K562 (cell line): ENCODE data around the gene ROR2. TPM values are rescaled to one million over a fixed set of nuclear protein-coding genes. Genes with fewer than 3 reads are reported as not detected.

Source experiments
- ATAC-seq: fragments of 200-7000 bp; cut with Tn5 transposase; 3 replicates; pipeline ENCODE4 v1.9.1; 2020; ENCODE audit warnings: moderate library complexity
- BruUV-seq: library from RNA; stranded (reverse); fragments of 400-500 nt; replicated peaks from 2 replicates; lab custom pipeline; 2021; lab: Mats Ljungman, UMichigan
- CTCF ChIA-PET: fragments of 300-600 bp; formaldehyde crosslinking; extraction: SDS; loops from one replicate; lab custom pipeline; 2021; ENCODE audit warnings: low intra/inter-chr PET ratio; lab: Yijun Ruan, JAX
- POLR2A ChIA-PET: fragments of 300-600, 350-650 bp; sonication (Branson Sonifier 250); formaldehyde crosslinking; extraction: SDS; loops from one replicate; lab custom pipeline; 2021; ENCODE audit warnings: antibody characterized with exemption, inconsistent platforms; lab: Yijun Ruan, JAX
- DNase-seq, 4 experiments: peaks; one replicate each; pipeline versions ENCODE4 v3.0.0 to v3.0.0-alpha.2; 2011 to 2018; ENCODE audit warnings: low spot score in 3 of 4, mixed read lengths in 3 of 4; ENCODE audit errors: extremely low read depth in 1 of 4
- FAIRE-seq: peaks from 2 replicates; lab custom pipeline; 2011; peaks lifted over from hg19 to GRCh38; lab: Jason Lieb, UNC
- H2AFZ ChIP-seq: 2 replicates; pipeline ENCODE4 v1.6.0; 2011; ENCODE audit warnings: low read depth, low read length, control low read depth, inconsistent platforms
- H3K27ac ChIP-seq: fragments of 200-600 bp; 3 replicates; pipeline ENCODE4 v1.8.0; 2011; ENCODE audit warnings: low read depth, mild to moderate bottlenecking, control low read depth, inconsistent platforms, low read length, moderate library complexity, mixed read lengths; ENCODE audit errors: extremely low read depth
- H3K27me3 ChIP-seq, 2 experiments: fragments of 300-600 bp in 1 of 2; 2 replicates in 1 of 2; 3 replicates in 1 of 2; pipeline versions ENCODE4 v1.6.0 to v1.8.0; 2011; ENCODE audit warnings: inconsistent platforms in 2 of 2, low read length in 2 of 2, mild to moderate bottlenecking in 1 of 2, mixed read lengths in 1 of 2, moderate library complexity in 1 of 2; ENCODE audit not compliant: control insufficient read depth in 2 of 2, insufficient read depth in 2 of 2
- H3K36me3 ChIP-seq: fragments of 300-600 bp; 3 replicates; pipeline ENCODE4 v1.8.0; 2011; ENCODE audit warnings: mild to moderate bottlenecking, low read length, inconsistent platforms; ENCODE audit not compliant: control insufficient read depth, insufficient read depth
- H3K4me1 ChIP-seq, 2 experiments: fragments of 200-600 bp in 1 of 2; replicated peaks in 1 of 2; 2 replicates in 1 of 2; 3 replicates in 1 of 2; pipeline versions ENCODE4 v1.5.1 to v1.8.0; 2011; ENCODE audit warnings: inconsistent platforms in 2 of 2, low read length in 2 of 2, mild to moderate bottlenecking in 1 of 2, mixed read lengths in 1 of 2, moderate library complexity in 1 of 2; ENCODE audit not compliant: control insufficient read depth in 2 of 2, insufficient read depth in 2 of 2
- H3K4me2 ChIP-seq: 2 replicates; pipeline ENCODE4 v1.6.1; 2011; ENCODE audit warnings: low read length, control low read depth, inconsistent platforms, mixed read lengths; ENCODE audit not compliant: insufficient read depth
- H3K4me3 ChIP-seq: fragments of 200-600 bp; sonication (generic), shearing (Covaris generic); 2 replicates; pipeline ENCODE4 v1.5.1; 2016; ENCODE audit warnings: control low read depth, inconsistent platforms
- H3K79me2 ChIP-seq: fragments of 200-600 bp; 3 replicates; pipeline ENCODE4 v1.8.0; 2011; ENCODE audit warnings: low read length, inconsistent platforms; ENCODE audit not compliant: control insufficient read depth, insufficient read depth
- H3K9ac ChIP-seq, 2 experiments: 2 replicates each; pipeline versions ENCODE4 v1.6.0 to v1.6.1; 2011; ENCODE audit warnings: low read depth in 2 of 2, low read length in 2 of 2, control low read depth in 1 of 2, inconsistent platforms in 1 of 2, mild to moderate bottlenecking in 1 of 2, mixed read lengths in 1 of 2; ENCODE audit not compliant: insufficient read depth in 1 of 2
- H3K9me1 ChIP-seq: one replicate; pipeline ENCODE4 v1.6.0; 2011; ENCODE audit warnings: inconsistent platforms, mild to moderate bottlenecking, low read length, moderate library complexity; ENCODE audit not compliant: control insufficient read depth, insufficient read depth
- H3K9me3 ChIP-seq: replicated peaks from 2 replicates; pipeline ENCODE4 v1.5.1; 2011; ENCODE audit warnings: low read depth, low read length, inconsistent platforms; ENCODE audit not compliant: control insufficient read depth, insufficient read depth
- H4K20me1 ChIP-seq: replicated peaks from 2 replicates; pipeline ENCODE4 v1.6.1; 2011; ENCODE audit warnings: low read length, inconsistent platforms, mixed read lengths; ENCODE audit not compliant: control insufficient read depth, insufficient read depth
- ARID1B ChIP-seq: fragments of 450-650 bp; IDR thresholded peaks from 2 replicates; pipeline ENCODE4 v1.6.1; 2016; ENCODE audit warnings: antibody characterized with exemption, mild to moderate bottlenecking, inconsistent platforms
- MAFK ChIP-seq: IDR thresholded peaks from 2 replicates; pipeline ENCODE4 v1.6.1; 2011; ENCODE audit warnings: low read length, improper control_type of control experiment
- RERE ChIP-seq: sonication (generic); formaldehyde crosslinking; IDR thresholded peaks from 2 replicates; pipeline ENCODE4 v1.8.0; 2023; ENCODE audit warnings: missing genetic modification reagents, mild to moderate bottlenecking, borderline replicate concordance
- SMARCA4 ChIP-seq: fragments of 450-650 bp; IDR thresholded peaks from 2 replicates; pipeline ENCODE4 v1.6.1; 2016
- WGBS: fragments of 100-300 bp; shearing (Covaris generic); methylation state at CpG from one replicate; pipeline ENCODE4 v1.1.6; 2016; ENCODE audit warnings: low coverage, mixed read lengths; ENCODE audit not compliant: insufficient coverage; ENCODE audit errors: missing lambda C conversion rate; 5-methylcytosine and 5-hydroxymethylcytosine counted together
- in situ Hi-C: fragments of 300-500 bp; cut with MboI; formaldehyde crosslinking; loops from 4 replicates; pipeline ENCODE4 v1.15.0; 2018; ENCODE audit warnings: inconsistent platforms, mixed read lengths
- intact Hi-C: fragments of 100-400 bp; cut with micrococcal nuclease; formaldehyde crosslinking; loops from 2 replicates; pipeline ENCODE4 v1.14.2; 2022
- polyA plus RNA-seq, 8 experiments: library from polyadenylated mRNA; depleted of rRNA in 4 of 8; stranded (reverse) in 5 of 8; unstranded in 3 of 8; fragments of >200 nt; fragmentation: Nextera tagmentation in 2 of 8; fragmentation: Illumina TruSeq in 1 of 8; extraction: Ambion mirVana in 2 of 8; extraction: Trizol in 1 of 8; gene quantifications; 2 replicates each; pipeline versions ENCODE4 v1.2.1 to v1.2.3, GENCODE V29; 2011 to 2014; ENCODE audit warnings: inconsistent platforms in 1 of 8, missing spikeins in 1 of 8
- total RNA-seq, 7 experiments: library from RNA; depleted of rRNA in 6 of 7; stranded (reverse); fragments of >200 nt in 6 of 7; fragmentation: Illumina TruSeq in 2 of 7; extraction: Trizol in 2 of 7; gene quantifications; 2 replicates each; pipeline versions ENCODE4 v1.2.1 to v1.2.3, GENCODE V29; 2011 to 2021; ENCODE audit warnings: low replicate concordance in 1 of 7
- TF ChIP-seq, protein P1 (sequence below), 2 experiments: fragments of 450-650 bp in 1 of 2; sonication (generic) in 1 of 2; formaldehyde crosslinking in 1 of 2; IDR thresholded peaks in 1 of 2; conservative IDR thresholded peaks in 1 of 2; 2 replicates each; pipeline versions ENCODE4 v1.6.1 to v1.8.1; 2016 to 2023; ENCODE audit warnings: mild to moderate bottlenecking in 2 of 2, moderate library complexity in 2 of 2, inconsistent platforms in 1 of 2, missing genetic modification reagents in 1 of 2
- TF ChIP-seq, protein P2 (sequence below): fragments of 250-450 bp; sonication (Bioruptor Pico); IDR thresholded peaks from 2 replicates; pipeline ENCODE4 v1.8.0; 2021; ENCODE audit warnings: mild to moderate bottlenecking, moderate library complexity
- TF ChIP-seq, protein P3 (sequence below): fragments of 150-350 bp; conservative IDR thresholded peaks from 2 replicates; pipeline ENCODE4 v1.6.1; 2014; ENCODE audit warnings: low read length

Gene ROR2
- total and polyA plus RNA-seq, 9 of the 15 experiments (the other 6 are each of a cell fraction or from before 2014, with no cell fraction given), result 5.6 to 33.8 (median 15.3) TPM

DNA sequence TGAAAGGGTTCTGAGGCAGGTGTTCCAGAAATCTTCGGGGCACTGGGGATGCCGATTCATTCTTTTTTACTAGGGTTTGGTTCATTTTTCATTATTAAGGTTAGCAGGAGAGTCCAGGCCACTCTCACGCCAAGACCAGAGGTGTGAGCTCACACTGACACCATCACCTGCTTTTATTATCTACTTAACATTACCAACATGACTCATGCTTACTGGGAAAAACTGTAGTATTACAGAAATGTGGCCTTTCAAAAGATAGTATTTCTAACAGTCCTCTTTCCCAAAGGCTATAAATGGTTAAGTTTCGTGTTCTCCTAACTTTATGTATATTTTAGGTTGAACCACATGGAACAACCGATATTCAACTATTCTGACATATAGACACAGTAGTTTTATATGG lies 222.1 kb downstream of the ROR2 start:
- in situ Hi-C loops, result loop anchor here (10.0 kb wide), 1 partner anchor 813 kb away; no protein-coding TSS in a partner anchor
- Histone ChIP-seq H3K9me1 (no peaks in the 10 kb centered on the region), H3K9me3 (no peaks in the 10 kb centered on the region), H3K27ac (peak overlapping the region; percentile 41; the same call in 1 of the 3 replicates), H3K27me3 (no peaks in the 10 kb centered on the region), H3K79me2 (no peaks in the 10 kb centered on the region), H3K36me3 (peaks cover 78% of the 10 kb centered on the region; the same call in 2 of the 3 replicates), H3K4me3 (no peak overlapping the region), H2AFZ (no peak overlapping the region), H3K4me2 (no peak overlapping the region), H3K4me1 (peaks cover 6 to 8% of the 10 kb centered on the region in 2 experiments; a peak in 4 of 5 replicates), H4K20me1 (no peaks in the 10 kb centered on the region), H3K9ac (no peak overlapping the region)
- no TSS peak for BruUV-seq
- WGBS, result 51% methylated on average over 5 of the region's 5 CpGs
- intact Hi-C loops, result loop anchor here (1.0 kb wide), 1 partner anchor 69 kb away; no protein-coding TSS in a partner anchor
- peak; percentile 56 for ATAC-seq
- ChIA-PET POLR2A (no interaction called here), CTCF (interaction anchor here (1.1 to 1.5 kb wide), 2 partner anchors 691 to 833 kb away, joined by 4 to 5 read pairs; no protein-coding TSS in a partner anchor)
- FAIRE-seq, result peak; percentile 65
- DNase-seq, result peak in 3 of 4 experiments; percentile 20 to 28 (median 21)
- TF ChIP-seq, protein P1, sequence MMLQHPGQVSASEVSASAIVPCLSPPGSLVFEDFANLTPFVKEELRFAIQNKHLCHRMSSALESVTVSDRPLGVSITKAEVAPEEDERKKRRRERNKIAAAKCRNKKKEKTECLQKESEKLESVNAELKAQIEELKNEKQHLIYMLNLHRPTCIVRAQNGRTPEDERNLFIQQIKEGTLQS (IDR thresholded peaks at IDR 0.05), result peak; percentile 77
- TF ChIP-seq, protein P1 (CRISPR knock-in tag; conservative IDR thresholded peaks at IDR 0.05), result no peak
- TF ChIP-seq, protein P2, sequence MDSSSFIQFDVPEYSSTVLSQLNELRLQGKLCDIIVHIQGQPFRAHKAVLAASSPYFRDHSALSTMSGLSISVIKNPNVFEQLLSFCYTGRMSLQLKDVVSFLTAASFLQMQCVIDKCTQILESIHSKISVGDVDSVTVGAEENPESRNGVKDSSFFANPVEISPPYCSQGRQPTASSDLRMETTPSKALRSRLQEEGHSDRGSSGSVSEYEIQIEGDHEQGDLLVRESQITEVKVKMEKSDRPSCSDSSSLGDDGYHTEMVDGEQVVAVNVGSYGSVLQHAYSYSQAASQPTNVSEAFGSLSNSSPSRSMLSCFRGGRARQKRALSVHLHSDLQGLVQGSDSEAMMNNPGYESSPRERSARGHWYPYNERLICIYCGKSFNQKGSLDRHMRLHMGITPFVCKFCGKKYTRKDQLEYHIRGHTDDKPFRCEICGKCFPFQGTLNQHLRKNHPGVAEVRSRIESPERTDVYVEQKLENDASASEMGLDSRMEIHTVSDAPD (CRISPR knock-in tag), result no peak
- peak; percentile 55 for TF ChIP-seq ARID1B
- no peak for TF ChIP-seq MAFK
- peak; percentile 45; the same call in 1 of the 2 replicates for TF ChIP-seq SMARCA4
- TF ChIP-seq, protein P3, sequence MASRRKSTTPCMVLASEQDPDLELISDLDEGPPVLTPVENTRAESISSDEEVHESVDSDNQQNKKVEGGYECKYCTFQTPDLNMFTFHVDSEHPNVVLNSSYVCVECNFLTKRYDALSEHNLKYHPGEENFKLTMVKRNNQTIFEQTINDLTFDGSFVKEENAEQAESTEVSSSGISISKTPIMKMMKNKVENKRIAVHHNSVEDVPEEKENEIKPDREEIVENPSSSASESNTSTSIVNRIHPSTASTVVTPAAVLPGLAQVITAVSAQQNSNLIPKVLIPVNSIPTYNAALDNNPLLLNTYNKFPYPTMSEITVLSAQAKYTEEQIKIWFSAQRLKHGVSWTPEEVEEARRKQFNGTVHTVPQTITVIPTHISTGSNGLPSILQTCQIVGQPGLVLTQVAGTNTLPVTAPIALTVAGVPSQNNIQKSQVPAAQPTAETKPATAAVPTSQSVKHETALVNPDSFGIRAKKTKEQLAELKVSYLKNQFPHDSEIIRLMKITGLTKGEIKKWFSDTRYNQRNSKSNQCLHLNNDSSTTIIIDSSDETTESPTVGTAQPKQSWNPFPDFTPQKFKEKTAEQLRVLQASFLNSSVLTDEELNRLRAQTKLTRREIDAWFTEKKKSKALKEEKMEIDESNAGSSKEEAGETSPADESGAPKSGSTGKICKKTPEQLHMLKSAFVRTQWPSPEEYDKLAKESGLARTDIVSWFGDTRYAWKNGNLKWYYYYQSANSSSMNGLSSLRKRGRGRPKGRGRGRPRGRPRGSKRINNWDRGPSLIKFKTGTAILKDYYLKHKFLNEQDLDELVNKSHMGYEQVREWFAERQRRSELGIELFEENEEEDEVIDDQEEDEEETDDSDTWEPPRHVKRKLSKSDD, result no peak
- no peak for TF ChIP-seq RERE (CRISPR knock-in tag)
